HepG2 (cell line): ENCODE results near the gene TRMT1. TPM values are rescaled to one million over a fixed set of nuclear protein-coding genes. Genes with fewer than 3 reads are reported as not detected.
A peak's percentile ranks its signal among the peaks of the same experiment; 100 is the strongest.

Source experiments
- CEBPG ChIP-seq: IDR thresholded peaks from 2 replicates; pipeline ENCODE4 v1.6.1; 2016
- ESRRA ChIP-seq: sonication (generic); formaldehyde crosslinking; IDR thresholded peaks from 2 replicates; pipeline ENCODE4 v1.5.1; 2020; ENCODE audit warnings: mild to moderate bottlenecking, low read depth, missing genetic modification reagents
- GABPA ChIP-seq, 2 experiments: IDR thresholded peaks; 2 replicates each; pipeline ENCODE4 v1.6.1; 2011 to 2016; ENCODE audit warnings: low read depth in 2 of 2, low read length in 1 of 2, missing biosample characterization in 1 of 2, missing genetic modification characterization in 1 of 2
- HNRNPH1 ChIP-seq: fragments of 200-400 bp; formaldehyde crosslinking; optimal IDR thresholded peaks from 2 replicates; pipeline ENCODE3; 2017; ENCODE audit warnings: mild to moderate bottlenecking, low read depth, low read length
- KAT7 ChIP-seq: IDR thresholded peaks from 2 replicates; pipeline ENCODE4 v1.6.1; 2018; ENCODE audit warnings: borderline replicate concordance, missing compliant biosample characterization
- KDM6A ChIP-seq: IDR thresholded peaks from 2 replicates; pipeline ENCODE4 v1.6.1; 2016; ENCODE audit warnings: low read depth
- MXI1 ChIP-seq: IDR thresholded peaks from 3 replicates; pipeline ENCODE4 v1.6.1; 2012; ENCODE audit warnings: low read depth, low read length, inconsistent platforms, borderline replicate concordance
- NR2F2 ChIP-seq: IDR thresholded peaks from 2 replicates; pipeline ENCODE4 v1.6.1; 2012; ENCODE audit warnings: low read depth, inconsistent platforms, borderline replicate concordance
- ONECUT2 ChIP-seq: sonication (generic); formaldehyde crosslinking; IDR thresholded peaks from 2 replicates; pipeline ENCODE4 v1.4.0; 2020; ENCODE audit warnings: missing genetic modification reagents
- REL ChIP-seq: sonication (generic); formaldehyde crosslinking; conservative IDR thresholded peaks from 2 replicates; pipeline ENCODE4 v1.8.0; 2022; ENCODE audit warnings: mild to moderate bottlenecking, missing genetic modification reagents, moderate library complexity
- RFXAP ChIP-seq: sonication (generic); formaldehyde crosslinking; IDR thresholded peaks from 2 replicates; pipeline ENCODE4 v1.4.0; 2020; ENCODE audit warnings: missing genetic modification reagents, borderline replicate concordance
- SAFB2 ChIP-seq: sonication (generic); formaldehyde crosslinking; IDR thresholded peaks from 2 replicates; pipeline ENCODE4 v1.5.1; 2020; ENCODE audit warnings: missing genetic modification reagents, low read depth, mild to moderate bottlenecking, borderline replicate concordance
- SAP130 ChIP-seq: IDR thresholded peaks from 2 replicates; pipeline ENCODE4 v1.6.1; 2016; ENCODE audit warnings: low read depth
- SRSF4 ChIP-seq: fragments of 200-400 bp; formaldehyde crosslinking; IDR thresholded peaks from one replicate; pipeline ENCODE4 v1.6.1; 2018; ENCODE audit warnings: mild to moderate bottlenecking, low read depth, low read length, moderate library complexity; ENCODE audit not compliant: poor library complexity, severe bottlenecking
- SSRP1 ChIP-seq: IDR thresholded peaks from 2 replicates; pipeline ENCODE4 v1.6.1; 2016; ENCODE audit warnings: control low read depth
- TARDBP ChIP-seq: sonication (generic); formaldehyde crosslinking; IDR thresholded peaks from 2 replicates; pipeline ENCODE4 v1.8.0; 2022; ENCODE audit warnings: mild to moderate bottlenecking, missing genetic modification reagents
- ZFP82 ChIP-seq: sonication (generic); formaldehyde crosslinking; IDR thresholded peaks from 2 replicates; pipeline ENCODE4 v1.5.1; 2020; ENCODE audit warnings: mild to moderate bottlenecking, missing genetic modification reagents, borderline replicate concordance
- ZKSCAN5 ChIP-seq: sonication (generic); formaldehyde crosslinking; IDR thresholded peaks from 2 replicates; pipeline ENCODE4 v1.5.1; 2020; ENCODE audit warnings: mild to moderate bottlenecking, missing genetic modification reagents
- ZMYM3 ChIP-seq: sonication (generic); formaldehyde crosslinking; IDR thresholded peaks from 2 replicates; pipeline ENCODE4 v1.5.1; 2020; ENCODE audit warnings: mild to moderate bottlenecking, missing genetic modification reagents
- ZNF234 ChIP-seq: sonication (generic); formaldehyde crosslinking; conservative IDR thresholded peaks from 2 replicates; pipeline ENCODE4 v1.5.1; 2020; ENCODE audit warnings: mild to moderate bottlenecking, missing genetic modification reagents
- ZNF276 ChIP-seq: sonication (generic); formaldehyde crosslinking; IDR thresholded peaks from 2 replicates; pipeline ENCODE4 v1.4.0; 2020; ENCODE audit warnings: mild to moderate bottlenecking, low read depth, missing genetic modification reagents
- ZNF446 ChIP-seq: sonication (generic); formaldehyde crosslinking; IDR thresholded peaks from 2 replicates; pipeline ENCODE4 v1.5.0; 2020; ENCODE audit warnings: mild to moderate bottlenecking, missing genetic modification reagents
- ZNF451 ChIP-seq: sonication (generic); formaldehyde crosslinking; IDR thresholded peaks from 2 replicates; pipeline ENCODE4 v1.5.0; 2020; ENCODE audit warnings: mild to moderate bottlenecking, missing genetic modification reagents
- ZNF501 ChIP-seq: sonication (generic); formaldehyde crosslinking; IDR thresholded peaks from 2 replicates; pipeline ENCODE4 v1.5.1; 2020; ENCODE audit warnings: mild to moderate bottlenecking, moderate library complexity, missing genetic modification reagents
- ZNF775 ChIP-seq: sonication (generic); formaldehyde crosslinking; IDR thresholded peaks from 2 replicates; pipeline ENCODE4 v1.4.0; 2020; ENCODE audit warnings: missing genetic modification reagents, mild to moderate bottlenecking, moderate library complexity, borderline replicate concordance
- ZNF891 ChIP-seq: sonication (generic); formaldehyde crosslinking; IDR thresholded peaks from 2 replicates; pipeline ENCODE4 v1.5.0; 2020; ENCODE audit warnings: mild to moderate bottlenecking, missing genetic modification reagents
- ZSCAN29 ChIP-seq: sonication (generic); formaldehyde crosslinking; conservative IDR thresholded peaks from 2 replicates; pipeline ENCODE4 v1.4.0; 2020; ENCODE audit warnings: mild to moderate bottlenecking, missing genetic modification reagents
- polyA plus RNA-seq, 8 experiments: library from polyadenylated mRNA; depleted of rRNA in 3 of 8; stranded (reverse) in 7 of 8; unstranded in 1 of 8; fragments of >200 nt; fragmentation: Illumina TruSeq in 4 of 8; extraction: Trizol in 4 of 8; gene quantifications; 2 replicates each; pipeline versions ENCODE4 v1.2.1 to v1.2.3, GENCODE V29; 2011 to 2016; ENCODE audit warnings: low read depth in 4 of 8, missing spikeins in 1 of 8, mixed read lengths in 1 of 8; ENCODE audit not compliant: insufficient read depth in 1 of 8
- total RNA-seq, 5 experiments: library from RNA; depleted of rRNA; stranded (reverse); fragments of >200 nt; fragmentation: Illumina TruSeq; extraction: Trizol; gene quantifications; 2 replicates each; pipeline ENCODE4 v1.2.3, GENCODE V29; 2016; ENCODE audit warnings: low read depth in 1 of 5
- TF ChIP-seq, protein P1 (sequence below): sonication (generic); formaldehyde crosslinking; IDR thresholded peaks from 2 replicates; pipeline ENCODE4 v1.9.0; 2021; ENCODE audit warnings: missing genetic modification reagents, borderline replicate concordance

TRMT1 gene
- total and polyA plus RNA-seq, 2 of the 13 experiments (the other 11 are each of a cell fraction or from before 2014, with no cell fraction given): 35.5 to 44.1 TPM

GRCh38 chr19:13154911-13155471 lies 38.5 kb upstream of the TRMT1 start (continued):
- TF ChIP-seq SRSF4: no peak
- no peak for TF ChIP-seq REL (CRISPR knock-in tag)
- TF ChIP-seq ESRRA: 0 out of 2 replicates have a peak, but pooled peaks have one; percentile 20
- TF ChIP-seq ZNF501 (CRISPR knock-in tag): no peak
- TF ChIP-seq ZNF775: no peak
- TF ChIP-seq SAP130 (CRISPR knock-in tag): peak; percentile 48; the same call in 1 of the 2 replicates
- peak; percentile 11; the same call in 1 of the 2 replicates for TF ChIP-seq TARDBP
- no peak for TF ChIP-seq ZNF446 (CRISPR knock-in tag)
- TF ChIP-seq ZFP82 (CRISPR knock-in tag): 0 out of 2 replicates have a peak, but pooled peaks have one; percentile 10
- TF ChIP-seq ZSCAN29 (CRISPR knock-in tag): 0 out of 2 replicates have a peak, but pooled peaks have one; percentile 8
- TF ChIP-seq SSRP1 (CRISPR knock-in tag): 0 out of 2 replicates have a peak, but pooled peaks have one; percentile 19
- TF ChIP-seq SAFB2 (CRISPR knock-in tag): no peak
- TF ChIP-seq CEBPG: no peak
- no peak for TF ChIP-seq ZNF451 (CRISPR knock-in tag)
- 0 out of 2 replicates have a peak, but pooled peaks have one; percentile 19 for TF ChIP-seq KAT7 (CRISPR knock-in tag)
- no peak for TF ChIP-seq ZNF276 (CRISPR knock-in tag)
- TF ChIP-seq ONECUT2 (CRISPR knock-in tag): 0 out of 2 replicates have a peak, but pooled peaks have one; percentile 35
- 0 out of 2 replicates have a peak, but pooled peaks have one; percentile 20 for TF ChIP-seq KDM6A (CRISPR knock-in tag)
- TF ChIP-seq NR2F2: 0 out of 2 replicates have a peak, but pooled peaks have one; percentile 3
- TF ChIP-seq ZMYM3 (CRISPR knock-in tag): peak; percentile 99
- TF ChIP-seq ZNF891 (CRISPR knock-in tag): no peak
- no peak for TF ChIP-seq ZNF234 (CRISPR knock-in tag)
- peak; percentile 19; the same call in 1 of the 2 replicates for TF ChIP-seq RFXAP
- TF ChIP-seq GABPA (IDR thresholded peaks at IDR 0.05; ENCODE audit: low read depth, low read length): no peak
- TF ChIP-seq GABPA (CRISPR knock-in tag; IDR thresholded peaks at IDR 0.05; ENCODE audit: low read depth): 0 out of 2 replicates have a peak, but pooled peaks have one; percentile 4
- peak; percentile 40; the same call in 1 of the 3 replicates for TF ChIP-seq MXI1
- TF ChIP-seq, protein P1, sequence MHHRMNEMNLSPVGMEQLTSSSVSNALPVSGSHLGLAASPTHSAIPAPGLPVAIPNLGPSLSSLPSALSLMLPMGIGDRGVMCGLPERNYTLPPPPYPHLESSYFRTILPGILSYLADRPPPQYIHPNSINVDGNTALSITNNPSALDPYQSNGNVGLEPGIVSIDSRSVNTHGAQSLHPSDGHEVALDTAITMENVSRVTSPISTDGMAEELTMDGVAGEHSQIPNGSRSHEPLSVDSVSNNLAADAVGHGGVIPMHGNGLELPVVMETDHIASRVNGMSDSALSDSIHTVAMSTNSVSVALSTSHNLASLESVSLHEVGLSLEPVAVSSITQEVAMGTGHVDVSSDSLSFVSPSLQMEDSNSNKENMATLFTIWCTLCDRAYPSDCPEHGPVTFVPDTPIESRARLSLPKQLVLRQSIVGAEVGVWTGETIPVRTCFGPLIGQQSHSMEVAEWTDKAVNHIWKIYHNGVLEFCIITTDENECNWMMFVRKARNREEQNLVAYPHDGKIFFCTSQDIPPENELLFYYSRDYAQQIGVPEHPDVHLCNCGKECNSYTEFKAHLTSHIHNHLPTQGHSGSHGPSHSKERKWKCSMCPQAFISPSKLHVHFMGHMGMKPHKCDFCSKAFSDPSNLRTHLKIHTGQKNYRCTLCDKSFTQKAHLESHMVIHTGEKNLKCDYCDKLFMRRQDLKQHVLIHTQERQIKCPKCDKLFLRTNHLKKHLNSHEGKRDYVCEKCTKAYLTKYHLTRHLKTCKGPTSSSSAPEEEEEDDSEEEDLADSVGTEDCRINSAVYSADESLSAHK (CRISPR knock-in tag): no peak
- TF ChIP-seq HNRNPH1: no peak
- no peak for TF ChIP-seq ZKSCAN5
